ENCODE measurements around the gene STAB1.

Gene STAB1

GRCh38 chr3:52471371-52472238, 23.5 kb upstream of the STAB1 start:
- Histone ChIP-seq H3K79me2 (peaks cover 5% of the 10 kb centered on the region), H3K27me3 (ENCODE audit: control insufficient read depth, insufficient read depth, low read length) (no peaks in the 10 kb centered on the region), H3K9me3 (ENCODE audit: control insufficient read depth, low read length) (no peaks in the 10 kb centered on the region), H2AFZ (no peak overlapping the region), H3K9ac (no peak overlapping the region), H3K4me1 (no peaks in the 10 kb centered on the region), H3K4me3 (ENCODE audit: low read depth, low read length) (no peak overlapping the region), H3K27ac (no peak overlapping the region), H3K36me3 (ENCODE audit: control insufficient read depth, insufficient read depth, low read length) (no peaks in the 10 kb centered on the region), H3K4me2 (ENCODE audit: low read length) (no peak overlapping the region)
- TF ChIP-seq, protein P1, sequence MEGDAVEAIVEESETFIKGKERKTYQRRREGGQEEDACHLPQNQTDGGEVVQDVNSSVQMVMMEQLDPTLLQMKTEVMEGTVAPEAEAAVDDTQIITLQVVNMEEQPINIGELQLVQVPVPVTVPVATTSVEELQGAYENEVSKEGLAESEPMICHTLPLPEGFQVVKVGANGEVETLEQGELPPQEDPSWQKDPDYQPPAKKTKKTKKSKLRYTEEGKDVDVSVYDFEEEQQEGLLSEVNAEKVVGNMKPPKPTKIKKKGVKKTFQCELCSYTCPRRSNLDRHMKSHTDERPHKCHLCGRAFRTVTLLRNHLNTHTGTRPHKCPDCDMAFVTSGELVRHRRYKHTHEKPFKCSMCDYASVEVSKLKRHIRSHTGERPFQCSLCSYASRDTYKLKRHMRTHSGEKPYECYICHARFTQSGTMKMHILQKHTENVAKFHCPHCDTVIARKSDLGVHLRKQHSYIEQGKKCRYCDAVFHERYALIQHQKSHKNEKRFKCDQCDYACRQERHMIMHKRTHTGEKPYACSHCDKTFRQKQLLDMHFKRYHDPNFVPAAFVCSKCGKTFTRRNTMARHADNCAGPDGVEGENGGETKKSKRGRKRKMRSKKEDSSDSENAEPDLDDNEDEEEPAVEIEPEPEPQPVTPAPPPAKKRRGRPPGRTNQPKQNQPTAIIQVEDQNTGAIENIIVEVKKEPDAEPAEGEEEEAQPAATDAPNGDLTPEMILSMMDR (IDR thresholded peaks at IDR 0.05), result peak; percentile 64

GRCh38 chr3:52472239-52473000, 22.7 kb upstream of the STAB1 start:
- TF ChIP-seq, protein P1 (IDR thresholded peaks at IDR 0.05), result no peak
- H3K36me3 ChIP-seq (ENCODE audit: control insufficient read depth, insufficient read depth, low read length), result no peaks in the 10 kb centered on the region
- no peaks in the 10 kb centered on the region for H3K4me1 ChIP-seq
- no peak overlapping the region for H3K9ac ChIP-seq
- H2AFZ ChIP-seq, result no peak overlapping the region
- no peaks in the 10 kb centered on the region for H3K9me3 ChIP-seq (ENCODE audit: control insufficient read depth, low read length)
- no peak overlapping the region for H3K27ac ChIP-seq
- H3K79me2 ChIP-seq, result peaks cover 3% of the 10 kb centered on the region
- no peak overlapping the region for H3K4me3 ChIP-seq (ENCODE audit: low read depth, low read length)
- no peak overlapping the region for H3K4me2 ChIP-seq (ENCODE audit: low read length)
- H3K27me3 ChIP-seq (ENCODE audit: control insufficient read depth, insufficient read depth, low read length), result no peaks in the 10 kb centered on the region

- Histone ChIP-seq H2AFZ (no peak overlapping the region), H3K27ac (no peak overlapping the region), H3K9ac (no peak overlapping the region), H3K36me3 (ENCODE audit: control insufficient read depth, insufficient read depth, low read length) (no peaks in the 10 kb centered on the region), H3K79me2 (peaks cover 3% of the 10 kb centered on the region), H3K4me2 (ENCODE audit: low read length) (no peak overlapping the region), H3K9me3 (ENCODE audit: control insufficient read depth, low read length) (no peaks in the 10 kb centered on the region), H3K4me1 (no peaks in the 10 kb centered on the region), H3K4me3 (ENCODE audit: low read depth, low read length) (no peak overlapping the region), H3K27me3 (ENCODE audit: control insufficient read depth, insufficient read depth, low read length) (no peaks in the 10 kb centered on the region)
- TF ChIP-seq, protein P1 (IDR thresholded peaks at IDR 0.05), result no peak
Measured at GRCh38 chr3:52473026-52473425, 22.1 kb upstream of the STAB1 start.

DNA sequence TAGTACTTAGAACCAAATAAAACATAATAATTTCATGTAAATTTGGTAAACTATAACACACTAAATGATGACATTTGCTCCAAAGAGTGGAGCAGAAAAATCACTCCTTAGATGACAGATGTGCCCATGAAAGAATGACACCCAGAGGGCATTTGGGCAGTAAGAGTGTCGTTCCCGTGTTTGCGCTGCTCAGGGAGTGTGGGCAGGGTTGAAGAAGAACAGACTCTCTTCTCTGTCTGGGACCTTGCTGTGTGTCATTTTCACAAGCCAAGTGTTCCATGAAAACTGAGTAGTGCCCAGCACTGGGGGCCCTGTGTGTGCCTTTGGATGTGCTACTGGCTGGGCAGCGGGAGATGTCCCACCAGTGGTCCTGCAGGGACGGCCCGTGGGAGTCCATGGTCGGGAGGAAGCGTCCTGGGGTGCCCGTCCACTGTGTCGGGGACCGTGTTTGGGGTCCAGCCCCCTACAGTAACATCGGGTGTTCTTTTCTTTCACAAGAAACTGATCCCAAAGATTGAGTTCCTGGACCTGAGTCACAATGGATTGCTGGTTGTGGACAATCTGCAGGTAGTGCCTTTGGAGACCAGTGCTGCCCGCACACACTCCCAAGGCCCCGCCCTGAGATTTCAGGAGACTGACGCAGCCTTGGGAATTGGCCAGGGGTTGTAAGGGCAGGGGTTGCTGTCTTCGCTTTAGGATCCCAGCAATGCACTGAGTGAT, 17.9 kb upstream of the STAB1 start:
- no peaks in the 10 kb centered on the region for H3K27me3 ChIP-seq (ENCODE audit: control insufficient read depth, insufficient read depth, low read length)
- H3K4me3 ChIP-seq (ENCODE audit: low read depth, low read length), result no peak overlapping the region
- H3K36me3 ChIP-seq (ENCODE audit: control insufficient read depth, insufficient read depth, low read length), result no peaks in the 10 kb centered on the region
- no peak overlapping the region for H2AFZ ChIP-seq
- TF ChIP-seq, protein P1 (IDR thresholded peaks at IDR 0.05), result no peak
- H3K9me3 ChIP-seq (ENCODE audit: control insufficient read depth, low read length), result no peaks in the 10 kb centered on the region
- H3K4me2 ChIP-seq (ENCODE audit: low read length), result no peak overlapping the region
- H3K4me1 ChIP-seq, result no peaks in the 10 kb centered on the region
- no peak overlapping the region for H3K27ac ChIP-seq
- no peaks in the 10 kb centered on the region for H3K79me2 ChIP-seq
- H3K9ac ChIP-seq, result no peak overlapping the region

Measured in parathyroid adenoma (tissue), 2 donors.